Measurements from ENCODE around the gene KIF13A.

The KIF13A gene

DNA sequence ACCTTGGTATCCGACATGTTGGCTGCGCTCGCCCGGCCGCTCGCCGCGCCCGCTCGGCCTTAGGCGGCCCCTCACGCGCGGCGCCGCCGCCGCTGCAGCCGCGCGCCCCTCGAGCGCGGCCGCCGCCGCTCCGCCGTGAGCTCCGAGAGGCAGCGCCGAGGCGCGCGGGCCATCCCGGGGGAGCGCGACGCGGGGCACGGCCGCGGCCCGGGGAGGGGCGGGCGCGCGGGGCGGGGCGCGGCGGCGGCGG lies at the start of gene KIF13A:
Gene KIF13A, minus strand, starts transcription at position 189 of the 250 bp plus-strand sequence. Its CDS starts 172 bp downstream, at position 17.
- TF ChIP-seq, protein P1, sequence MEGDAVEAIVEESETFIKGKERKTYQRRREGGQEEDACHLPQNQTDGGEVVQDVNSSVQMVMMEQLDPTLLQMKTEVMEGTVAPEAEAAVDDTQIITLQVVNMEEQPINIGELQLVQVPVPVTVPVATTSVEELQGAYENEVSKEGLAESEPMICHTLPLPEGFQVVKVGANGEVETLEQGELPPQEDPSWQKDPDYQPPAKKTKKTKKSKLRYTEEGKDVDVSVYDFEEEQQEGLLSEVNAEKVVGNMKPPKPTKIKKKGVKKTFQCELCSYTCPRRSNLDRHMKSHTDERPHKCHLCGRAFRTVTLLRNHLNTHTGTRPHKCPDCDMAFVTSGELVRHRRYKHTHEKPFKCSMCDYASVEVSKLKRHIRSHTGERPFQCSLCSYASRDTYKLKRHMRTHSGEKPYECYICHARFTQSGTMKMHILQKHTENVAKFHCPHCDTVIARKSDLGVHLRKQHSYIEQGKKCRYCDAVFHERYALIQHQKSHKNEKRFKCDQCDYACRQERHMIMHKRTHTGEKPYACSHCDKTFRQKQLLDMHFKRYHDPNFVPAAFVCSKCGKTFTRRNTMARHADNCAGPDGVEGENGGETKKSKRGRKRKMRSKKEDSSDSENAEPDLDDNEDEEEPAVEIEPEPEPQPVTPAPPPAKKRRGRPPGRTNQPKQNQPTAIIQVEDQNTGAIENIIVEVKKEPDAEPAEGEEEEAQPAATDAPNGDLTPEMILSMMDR (IDR thresholded peaks at IDR 0.05; ENCODE audit: control insufficient read depth, insufficient read depth, low read depth, low read length, missing control alignments): no peak
- DNase-seq (ENCODE audit: low read depth): no peak
- H3K4me3 ChIP-seq (ENCODE audit: control insufficient read depth, low read depth, low read length): peak within 1 kb of the TSS; percentile 85

DNA sequence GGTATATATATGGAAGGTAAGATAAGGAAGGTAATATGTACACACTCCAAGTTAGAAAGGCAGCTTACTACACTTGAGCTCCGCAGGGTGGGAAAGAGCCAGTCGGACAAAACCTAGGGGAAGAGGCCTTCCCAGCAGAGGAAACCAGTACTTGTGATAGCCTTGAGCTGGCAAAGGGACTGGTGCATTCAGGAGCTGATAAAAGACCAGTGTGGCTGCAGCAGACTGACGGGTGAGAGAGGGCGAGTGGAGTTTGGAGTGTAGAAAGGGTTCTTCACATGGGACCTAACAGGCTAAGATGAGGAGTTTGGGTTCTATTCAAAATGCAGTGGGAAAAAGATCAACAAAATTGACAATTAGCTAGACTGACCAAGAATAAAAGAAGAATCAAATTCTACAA lies 49.3 kb upstream of the KIF13A start:
- no peak overlapping the region for H3K4me3 ChIP-seq (ENCODE audit: control insufficient read depth, low read depth, low read length)
- TF ChIP-seq, protein P1 (IDR thresholded peaks at IDR 0.05; ENCODE audit: control insufficient read depth, insufficient read depth, low read depth, low read length, missing control alignments): no peak
- no peak for DNase-seq (ENCODE audit: low read depth)

DNA sequence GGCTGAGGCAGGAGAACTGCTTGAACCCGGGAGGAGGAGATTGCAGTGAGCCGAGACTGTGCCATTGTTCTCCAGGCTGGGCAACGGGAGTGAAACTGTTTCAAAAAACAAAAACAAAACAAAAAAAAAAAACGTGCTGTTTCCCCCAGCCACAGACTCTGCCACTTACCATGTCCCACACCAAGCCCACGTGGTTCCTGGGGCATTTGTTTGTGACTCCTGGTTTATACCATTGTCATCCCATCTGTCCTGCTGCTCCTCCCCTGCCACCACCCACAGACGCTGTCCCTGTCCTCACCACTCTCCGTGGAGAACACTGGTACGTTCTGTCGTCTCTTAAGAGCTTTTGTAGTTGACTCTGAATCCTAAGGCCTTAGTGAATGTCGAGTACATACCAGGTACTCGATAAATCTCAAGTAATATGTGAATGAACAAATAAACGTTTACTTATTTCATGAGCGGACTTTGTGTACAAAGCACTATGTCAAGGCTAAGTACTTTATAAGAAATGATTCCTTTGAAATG lies 48.0 kb upstream of the KIF13A start:
- TF ChIP-seq, protein P1 (IDR thresholded peaks at IDR 0.05; ENCODE audit: control insufficient read depth, insufficient read depth, low read depth, low read length, missing control alignments): no peak
- no peak for DNase-seq (ENCODE audit: low read depth)
- no peak overlapping the region for H3K4me3 ChIP-seq (ENCODE audit: control insufficient read depth, low read depth, low read length)

DNA sequence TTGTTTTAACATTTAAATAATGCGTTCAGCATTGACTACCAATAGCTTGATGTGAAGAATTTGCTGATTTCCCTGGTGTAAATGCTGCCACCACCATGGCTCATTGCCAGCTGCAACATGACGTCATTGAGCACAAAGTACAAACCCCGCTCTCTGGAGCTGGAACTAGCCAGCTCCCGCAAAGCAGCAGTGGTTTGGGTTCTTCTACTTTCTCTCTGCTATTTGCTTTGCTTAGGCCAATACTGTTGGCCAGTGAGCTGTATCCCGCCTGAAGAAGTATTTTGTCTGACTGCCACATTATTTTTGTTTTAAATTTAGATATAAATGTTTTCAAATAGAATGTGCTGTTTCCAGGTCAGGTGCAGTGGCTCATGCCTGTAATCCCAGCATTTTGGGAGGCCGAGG lies 47.4 kb upstream of the KIF13A start:
- DNase-seq (ENCODE audit: low read depth): no peak
- TF ChIP-seq, protein P1 (IDR thresholded peaks at IDR 0.05; ENCODE audit: control insufficient read depth, insufficient read depth, low read depth, low read length, missing control alignments): no peak
- H3K4me3 ChIP-seq (ENCODE audit: control insufficient read depth, low read depth, low read length): no peak overlapping the region

DNA sequence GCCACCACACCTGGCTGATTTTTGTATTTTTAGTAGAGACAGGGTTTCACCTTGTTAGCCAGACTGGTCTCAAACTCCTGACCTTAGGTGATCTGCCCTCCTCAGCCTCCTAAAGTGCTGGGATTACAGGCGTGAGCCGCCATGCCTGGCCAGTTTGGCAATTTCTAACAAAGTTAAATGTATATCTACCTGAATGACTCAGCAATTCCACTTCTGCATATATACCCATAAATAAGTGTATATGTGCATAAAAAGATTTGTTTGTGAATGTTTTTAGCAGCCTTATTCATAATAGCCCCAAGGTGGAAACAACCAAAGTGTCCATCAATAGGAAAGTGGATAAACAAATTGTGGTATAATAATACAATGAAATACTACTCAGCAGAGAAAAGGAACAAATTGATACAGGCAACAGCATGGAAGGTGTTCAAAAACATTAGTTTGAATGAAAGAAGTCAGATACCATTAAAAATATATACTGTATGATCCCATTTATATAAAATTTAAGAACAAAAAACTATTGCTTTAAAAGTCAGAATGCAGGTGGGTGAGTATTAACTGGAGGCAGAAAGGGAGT lies 44.3 kb upstream of the KIF13A start:
- no peak overlapping the region for H3K4me3 ChIP-seq (ENCODE audit: control insufficient read depth, low read depth, low read length)
- DNase-seq (ENCODE audit: low read depth): no peak
- TF ChIP-seq, protein P1 (IDR thresholded peaks at IDR 0.05; ENCODE audit: control insufficient read depth, insufficient read depth, low read depth, low read length, missing control alignments): no peak

DNA sequence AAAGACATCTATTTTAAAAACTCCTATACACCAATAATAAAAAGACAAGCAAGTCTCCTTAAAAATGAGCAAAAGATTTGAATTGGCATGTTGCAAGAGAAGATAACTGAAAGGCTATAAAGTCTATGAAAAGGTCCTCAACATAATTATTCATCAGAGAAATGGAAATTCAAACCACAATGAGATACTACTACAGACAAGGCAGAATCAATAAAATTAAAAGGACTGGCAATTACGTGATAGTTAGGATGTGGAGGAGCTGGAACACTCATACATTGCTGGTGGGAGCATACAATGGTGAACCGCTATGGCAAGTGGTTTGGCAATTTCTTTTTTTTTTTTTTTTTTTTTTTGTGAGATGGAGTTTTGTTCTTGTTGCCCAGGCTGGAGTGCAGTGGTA lies 43.8 kb upstream of the KIF13A start:
- H3K4me3 ChIP-seq (ENCODE audit: control insufficient read depth, low read depth, low read length): no peak overlapping the region
- TF ChIP-seq, protein P1 (IDR thresholded peaks at IDR 0.05; ENCODE audit: control insufficient read depth, insufficient read depth, low read depth, low read length, missing control alignments): no peak
- DNase-seq (ENCODE audit: low read depth): no peak

DNA sequence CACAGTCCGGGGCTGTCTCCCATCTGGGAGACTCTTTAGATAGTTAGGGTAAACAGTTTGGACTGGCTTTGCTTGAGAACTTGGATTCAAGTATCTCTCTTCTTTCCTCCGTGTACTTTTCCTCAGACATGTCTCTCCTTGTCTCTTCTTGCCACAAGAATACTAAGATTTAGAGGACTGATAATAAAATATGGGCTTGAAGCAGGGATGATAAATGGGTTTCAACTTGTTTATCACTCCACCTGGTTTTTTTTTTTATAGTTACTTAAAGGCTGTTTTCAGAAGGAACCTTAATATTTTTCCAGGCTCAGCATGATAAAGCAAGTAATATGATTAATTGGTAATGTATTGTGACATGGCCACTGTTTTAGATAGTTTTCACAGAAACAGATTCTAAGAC lies 40.9 kb upstream of the KIF13A start:
- no peak for DNase-seq (ENCODE audit: low read depth)
- TF ChIP-seq, protein P1 (IDR thresholded peaks at IDR 0.05; ENCODE audit: control insufficient read depth, insufficient read depth, low read depth, low read length, missing control alignments): no peak
- H3K4me3 ChIP-seq (ENCODE audit: control insufficient read depth, low read depth, low read length): no peak overlapping the region

Data from AG09309 (cell line).